Lower leg skin (tissue), 4 donors: ENCODE results near the gene TMEM9. TPM values are rescaled to one million over a fixed set of nuclear protein-coding genes. Genes with fewer than 3 reads are reported as not detected.

ENCODE experiments used
- DNase-seq, 2 donors: peaks; one replicate each; pipeline ENCODE4 v3.0.0-alpha.2; 2019; ENCODE audit warnings: low spot score in 2 of 2
- H3K4me3 ChIP-seq: fragments of 200-600 bp; sonication (generic); 2 replicates; pipeline ENCODE4 v1.5.1; 2017; ENCODE audit warnings: mild to moderate bottlenecking, low read depth; ENCODE audit not compliant: poor library complexity, severe bottlenecking
- CTCF ChIP-seq, 3 donors: fragments of 450-650 bp; IDR thresholded peaks; one replicate each; pipeline ENCODE4 v1.5.1; 2016; ENCODE audit warnings: antibody characterized with exemption in 3 of 3, mild to moderate bottlenecking in 3 of 3, moderate library complexity in 2 of 3
- POLR2A ChIP-seq, 2 donors: fragments of 450-650 bp; IDR thresholded peaks; one replicate each; pipeline ENCODE4 v1.6.1; 2016 to 2017; ENCODE audit warnings: antibody characterized with exemption in 2 of 2, mild to moderate bottlenecking in 1 of 2, moderate library complexity in 1 of 2
- WGBS, 2 donors: methylation state at CpG; one replicate each; pipeline ENCODE4 v1.1.5; 2018; 5-methylcytosine and 5-hydroxymethylcytosine counted together
- intact Hi-C: fragments of 100-400 bp; cut with DNase I; formaldehyde crosslinking; loops from one replicate; pipeline ENCODE4 v1.15.0; 2023; ENCODE audit warnings: low total_unique reads
- total RNA-seq, 4 donors: library from RNA; depleted of rRNA; stranded (reverse); fragments of >200 nt; gene quantifications; one replicate each; pipeline ENCODE4 v1.1.0, GENCODE V29; 2016

TMEM9 gene
- total RNA-seq, 4 donors from 2014 or later, result 32.3 to 48.5 (median 45.9) TPM

DNA sequence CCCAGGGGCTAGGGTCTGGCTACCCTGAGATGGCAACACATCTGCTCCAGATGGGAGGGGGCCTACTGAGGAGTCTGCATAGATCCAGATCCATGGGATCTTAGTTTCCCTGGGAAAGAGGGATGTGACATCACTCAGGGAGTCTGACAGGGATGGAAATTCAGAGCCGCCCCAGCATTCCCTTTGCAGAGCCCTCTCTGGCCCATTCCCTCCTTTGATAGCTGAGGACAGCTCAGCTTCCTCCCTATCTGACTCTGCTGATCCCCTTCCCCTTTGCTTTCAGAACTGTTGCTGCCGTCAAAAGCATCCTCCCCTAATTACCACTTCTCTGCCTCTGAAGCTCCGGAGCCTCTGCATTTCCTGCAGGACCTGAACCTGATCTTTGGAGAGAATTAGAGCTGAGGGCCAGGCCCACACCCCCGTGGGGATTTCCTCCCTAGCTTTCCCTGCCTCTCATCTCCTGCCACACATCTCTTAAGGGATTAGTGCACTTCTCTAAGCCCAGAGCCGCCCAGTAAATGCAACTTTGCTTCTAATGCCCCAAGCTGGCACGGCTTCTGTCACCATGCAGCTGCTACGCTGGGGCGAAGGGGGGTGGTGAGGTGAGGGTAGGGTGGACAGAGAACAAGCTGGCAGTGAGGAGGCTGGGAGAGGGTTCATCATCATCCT is 17.8 kb downstream of the TMEM9 start:
- H3K4me3 ChIP-seq, result no peak overlapping the region
- intact Hi-C loops, result loop anchor here (10.0 kb wide), 1 partner anchor 68 kb away; no protein-coding TSS in a partner anchor
- no peak for DNase-seq
- 79 to 82% methylated on average over 8 of the region's 8 CpGs for WGBS, 2 donors
- TF ChIP-seq POLR2A (IDR thresholded peaks at IDR 0.05) (no peak), CTCF (IDR thresholded peaks at IDR 0.05) (no peak)

DNA sequence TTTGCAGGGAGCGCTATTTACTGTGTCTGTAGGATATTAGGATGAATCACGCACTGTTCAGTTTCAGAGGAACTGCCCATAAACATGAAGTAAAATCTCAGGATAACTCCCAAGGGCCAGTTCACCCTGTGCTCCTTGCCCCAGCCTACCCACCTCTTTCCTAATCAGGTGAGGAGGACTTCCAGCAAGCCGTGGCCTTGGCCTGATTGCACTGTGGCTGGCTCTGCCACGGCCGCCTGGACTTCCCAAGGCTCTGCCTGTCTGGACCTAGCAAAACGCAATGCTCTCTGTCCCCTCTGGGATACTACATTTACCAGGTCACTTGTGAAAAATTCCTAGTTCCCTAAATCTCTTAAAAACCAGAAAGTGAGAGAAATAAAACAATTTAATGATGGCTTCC is 19.9 kb downstream of the TMEM9 start:
- intact Hi-C loops, result loop anchor here (10.0 kb wide), 1 partner anchor 70 kb away; no protein-coding TSS in a partner anchor
- 96 to 98% methylated on average over 6 of the region's 6 CpGs for WGBS, 2 donors
- TF ChIP-seq POLR2A (IDR thresholded peaks at IDR 0.05) (no peak), CTCF (IDR thresholded peaks at IDR 0.05) (no peak)
- H3K4me3 ChIP-seq, result no peak overlapping the region
- no peak for DNase-seq

- 66 to 74% methylated on average over 4 of the region's 4 CpGs for WGBS, 2 donors
- intact Hi-C loops, result loop anchor here (10.0 kb wide), 1 partner anchor 73 kb away; no protein-coding TSS in a partner anchor
- H3K4me3 ChIP-seq, result no peak overlapping the region
- DNase-seq, result no peak
- TF ChIP-seq CTCF (IDR thresholded peaks at IDR 0.05) (no peak), POLR2A (IDR thresholded peaks at IDR 0.05) (no peak)
These were observed 22.9 kb downstream of the TMEM9 start for GRCh38 chr1:201131398-201131797.

DNA sequence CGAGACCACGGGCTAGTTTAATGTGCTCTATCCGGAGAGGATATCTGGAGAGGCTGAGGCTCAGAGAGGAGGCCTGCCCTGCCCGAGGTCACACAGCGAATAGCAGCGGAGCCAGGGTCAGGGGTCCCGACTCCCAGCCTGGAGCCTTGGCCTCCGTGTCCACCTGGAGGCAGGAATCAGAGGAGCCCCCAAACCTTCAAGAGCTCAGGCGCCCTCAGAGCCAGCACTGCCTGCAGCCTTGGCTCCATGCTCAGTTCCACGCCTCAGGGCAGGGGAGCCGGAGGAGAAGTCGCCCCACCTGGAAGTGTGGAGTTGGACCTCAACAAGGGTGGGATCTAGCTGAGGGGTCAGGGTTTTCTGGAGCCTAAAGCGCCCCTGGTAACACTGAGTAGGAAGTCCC is 25.3 kb downstream of the TMEM9 start:
- DNase-seq, result no peak
- no peak for TF ChIP-seq POLR2A (IDR thresholded peaks at IDR 0.05)
- no peak for TF ChIP-seq CTCF (IDR thresholded peaks at IDR 0.05)
- H3K4me3 ChIP-seq, result no peak overlapping the region
- intact Hi-C loops, result no loop called here
- 95 to 98% methylated on average over 12 to 13 of the region's 13 CpGs for WGBS, 2 donors

- H3K4me3 ChIP-seq, result no peak overlapping the region
- no peak for DNase-seq
- intact Hi-C loops, result no loop called here
- TF ChIP-seq POLR2A (IDR thresholded peaks at IDR 0.05) (no peak), CTCF (IDR thresholded peaks at IDR 0.05) (no peak)
- 91 to 94% methylated on average over 9 of the region's 9 CpGs for WGBS, 2 donors
These were observed 25.8 kb downstream of the TMEM9 start for GRCh38 chr1:201128476-201128875.
